K562 (cell line): Measurements from ENCODE around the gene SLC39A7. TPM values are rescaled to one million over a fixed set of nuclear protein-coding genes. Genes with fewer than 3 reads are reported as not detected.

Experiments
- ATAC-seq: fragments of 200-7000 bp; cut with Tn5 transposase; 3 replicates; pipeline ENCODE4 v1.9.1; 2020; ENCODE audit warnings: moderate library complexity
- BruUV-seq: library from RNA; stranded (reverse); fragments of 400-500 nt; replicated peaks from 2 replicates; lab custom pipeline; 2021; lab: Mats Ljungman, UMichigan
- CTCF ChIA-PET: fragments of 300-600 bp; formaldehyde crosslinking; extraction: SDS; loops from one replicate; lab custom pipeline; 2021; ENCODE audit warnings: low intra/inter-chr PET ratio; lab: Yijun Ruan, JAX
- POLR2A ChIA-PET: fragments of 300-600, 350-650 bp; sonication (Branson Sonifier 250); formaldehyde crosslinking; extraction: SDS; loops from one replicate; lab custom pipeline; 2021; ENCODE audit warnings: antibody characterized with exemption, inconsistent platforms; lab: Yijun Ruan, JAX
- DNase-seq, 4 experiments: peaks; one replicate each; pipeline versions ENCODE4 v3.0.0 to v3.0.0-alpha.2; 2011 to 2018; ENCODE audit warnings: low spot score in 3 of 4, mixed read lengths in 3 of 4; ENCODE audit errors: extremely low read depth in 1 of 4
- FAIRE-seq: peaks from 2 replicates; lab custom pipeline; 2011; peaks lifted over from hg19 to GRCh38; lab: Jason Lieb, UNC
- H2AFZ ChIP-seq: 2 replicates; pipeline ENCODE4 v1.6.0; 2011; ENCODE audit warnings: low read depth, low read length, control low read depth, inconsistent platforms
- H3K27ac ChIP-seq: fragments of 200-600 bp; 3 replicates; pipeline ENCODE4 v1.8.0; 2011; ENCODE audit warnings: low read depth, mild to moderate bottlenecking, control low read depth, inconsistent platforms, low read length, moderate library complexity, mixed read lengths; ENCODE audit errors: extremely low read depth
- H3K27me3 ChIP-seq, 2 experiments: fragments of 300-600 bp in 1 of 2; 2 replicates in 1 of 2; 3 replicates in 1 of 2; pipeline versions ENCODE4 v1.6.0 to v1.8.0; 2011; ENCODE audit warnings: inconsistent platforms in 2 of 2, low read length in 2 of 2, mild to moderate bottlenecking in 1 of 2, mixed read lengths in 1 of 2, moderate library complexity in 1 of 2; ENCODE audit not compliant: control insufficient read depth in 2 of 2, insufficient read depth in 2 of 2
- H3K36me3 ChIP-seq: fragments of 300-600 bp; 3 replicates; pipeline ENCODE4 v1.8.0; 2011; ENCODE audit warnings: mild to moderate bottlenecking, low read length, inconsistent platforms; ENCODE audit not compliant: control insufficient read depth, insufficient read depth
- H3K4me1 ChIP-seq, 2 experiments: fragments of 200-600 bp in 1 of 2; replicated peaks in 1 of 2; 2 replicates in 1 of 2; 3 replicates in 1 of 2; pipeline versions ENCODE4 v1.5.1 to v1.8.0; 2011; ENCODE audit warnings: inconsistent platforms in 2 of 2, low read length in 2 of 2, mild to moderate bottlenecking in 1 of 2, mixed read lengths in 1 of 2, moderate library complexity in 1 of 2; ENCODE audit not compliant: control insufficient read depth in 2 of 2, insufficient read depth in 2 of 2
- H3K4me2 ChIP-seq: 2 replicates; pipeline ENCODE4 v1.6.1; 2011; ENCODE audit warnings: low read length, control low read depth, inconsistent platforms, mixed read lengths; ENCODE audit not compliant: insufficient read depth
- H3K4me3 ChIP-seq: fragments of 200-600 bp; sonication (generic), shearing (Covaris generic); 2 replicates; pipeline ENCODE4 v1.5.1; 2016; ENCODE audit warnings: control low read depth, inconsistent platforms
- H3K79me2 ChIP-seq: fragments of 200-600 bp; 3 replicates; pipeline ENCODE4 v1.8.0; 2011; ENCODE audit warnings: low read length, inconsistent platforms; ENCODE audit not compliant: control insufficient read depth, insufficient read depth
- H3K9ac ChIP-seq, 2 experiments: 2 replicates each; pipeline versions ENCODE4 v1.6.0 to v1.6.1; 2011; ENCODE audit warnings: low read depth in 2 of 2, low read length in 2 of 2, control low read depth in 1 of 2, inconsistent platforms in 1 of 2, mild to moderate bottlenecking in 1 of 2, mixed read lengths in 1 of 2; ENCODE audit not compliant: insufficient read depth in 1 of 2
- H3K9me1 ChIP-seq: one replicate; pipeline ENCODE4 v1.6.0; 2011; ENCODE audit warnings: inconsistent platforms, mild to moderate bottlenecking, low read length, moderate library complexity; ENCODE audit not compliant: control insufficient read depth, insufficient read depth
- H3K9me3 ChIP-seq: replicated peaks from 2 replicates; pipeline ENCODE4 v1.5.1; 2011; ENCODE audit warnings: low read depth, low read length, inconsistent platforms; ENCODE audit not compliant: control insufficient read depth, insufficient read depth
- H4K20me1 ChIP-seq: replicated peaks from 2 replicates; pipeline ENCODE4 v1.6.1; 2011; ENCODE audit warnings: low read length, inconsistent platforms, mixed read lengths; ENCODE audit not compliant: control insufficient read depth, insufficient read depth
- HNRNPL ChIP-seq: fragments of 200-400 bp; formaldehyde crosslinking; IDR thresholded peaks from 2 replicates; pipeline ENCODE4 v1.6.1; 2017; ENCODE audit warnings: low read depth, mild to moderate bottlenecking, low read length
- HSF4 ChIP-seq: fragments of 250-450 bp; sonication (Bioruptor Pico); IDR thresholded peaks from 2 replicates; pipeline ENCODE4 v2.1.2; 2022; ENCODE audit warnings: mild to moderate bottlenecking, moderate library complexity, borderline replicate concordance
- KAT8 ChIP-seq: fragments of 450-650 bp; IDR thresholded peaks from 2 replicates; pipeline ENCODE4 v1.6.1; 2016; ENCODE audit warnings: low read depth, mild to moderate bottlenecking
- NR3C1 ChIP-seq: sonication (generic); formaldehyde crosslinking; IDR thresholded peaks from 2 replicates; pipeline ENCODE4 v1.8.1; 2022; ENCODE audit warnings: missing genetic modification reagents
- RNF219 ChIP-seq: fragments of 250-450 bp; sonication (Bioruptor Pico); IDR thresholded peaks from 2 replicates; pipeline ENCODE4 v1.5.0; 2022; ENCODE audit warnings: mild to moderate bottlenecking
- U2AF1 ChIP-seq: fragments of 200-400 bp; formaldehyde crosslinking; optimal IDR thresholded peaks from 2 replicates; pipeline ENCODE3; 2017; ENCODE audit warnings: mild to moderate bottlenecking, low read depth, low read length, moderate library complexity
- WGBS: fragments of 100-300 bp; shearing (Covaris generic); methylation state at CpG from one replicate; pipeline ENCODE4 v1.1.6; 2016; ENCODE audit warnings: low coverage, mixed read lengths; ENCODE audit not compliant: insufficient coverage; ENCODE audit errors: missing lambda C conversion rate; 5-methylcytosine and 5-hydroxymethylcytosine counted together
- in situ Hi-C: fragments of 300-500 bp; cut with MboI; formaldehyde crosslinking; loops from 4 replicates; pipeline ENCODE4 v1.15.0; 2018; ENCODE audit warnings: inconsistent platforms, mixed read lengths
- intact Hi-C: fragments of 100-400 bp; cut with micrococcal nuclease; formaldehyde crosslinking; loops from 2 replicates; pipeline ENCODE4 v1.14.2; 2022
- polyA plus RNA-seq, 8 experiments: library from polyadenylated mRNA; depleted of rRNA in 4 of 8; stranded (reverse) in 5 of 8; unstranded in 3 of 8; fragments of >200 nt; fragmentation: Nextera tagmentation in 2 of 8; fragmentation: Illumina TruSeq in 1 of 8; extraction: Ambion mirVana in 2 of 8; extraction: Trizol in 1 of 8; gene quantifications; 2 replicates each; pipeline versions ENCODE4 v1.2.1 to v1.2.3, GENCODE V29; 2011 to 2014; ENCODE audit warnings: inconsistent platforms in 1 of 8, missing spikeins in 1 of 8
- total RNA-seq, 7 experiments: library from RNA; depleted of rRNA in 6 of 7; stranded (reverse); fragments of >200 nt in 6 of 7; fragmentation: Illumina TruSeq in 2 of 7; extraction: Trizol in 2 of 7; gene quantifications; 2 replicates each; pipeline versions ENCODE4 v1.2.1 to v1.2.3, GENCODE V29; 2011 to 2021; ENCODE audit warnings: low replicate concordance in 1 of 7

The SLC39A7 gene
- total and polyA plus RNA-seq, 9 of the 15 experiments (the other 6 are each of a cell fraction or from before 2014, with no cell fraction given): 21.7 to 169 (median 121) TPM

- Histone ChIP-seq H3K9ac (no peak overlapping the region), H3K4me3 (no peak overlapping the region), H3K27me3 (peaks cover 3 to 18% of the 10 kb centered on the region in 2 experiments; a peak in 4 of 5 replicates), H3K27ac (no peak overlapping the region), H3K36me3 (no peaks in the 10 kb centered on the region), H3K9me3 (no peaks in the 10 kb centered on the region), H3K79me2 (no peaks in the 10 kb centered on the region), H2AFZ (no peak overlapping the region), H3K4me2 (no peak overlapping the region), H4K20me1 (no peaks in the 10 kb centered on the region; the same call in 1 of the 2 replicates), H3K9me1 (no peaks in the 10 kb centered on the region), H3K4me1 (no peaks in the 10 kb centered on the region)
- ChIA-PET POLR2A (interaction anchor here (0.6 to 2.7 kb wide), 8 partner anchors 10 to 1948 kb away, joined by 3 to 11 read pairs (median 4); partner anchors contain the start of gene RPS18), CTCF (interaction anchor here (1.2 to 2.7 kb wide), 5 partner anchors 12 to 158 kb away, joined by 3 to 20 read pairs (median 12); no protein-coding TSS in a partner anchor)
- no peak for FAIRE-seq
- 0% methylated on average over 10 of the region's 11 CpGs for WGBS
- no peak for TF ChIP-seq U2AF1
- TF ChIP-seq NR3C1: no peak
- no peak for TF ChIP-seq HSF4
- no peak for TF ChIP-seq KAT8
- no peak for TF ChIP-seq HNRNPL
- no peak for TF ChIP-seq RNF219 (CRISPR knock-in tag)
- DNase-seq: no peak
- ATAC-seq: no peak
- no TSS peak for BruUV-seq
- in situ Hi-C loops (no loop called here), intact Hi-C loops (loop anchor here (2.0 kb wide), 1 partner anchor 51 kb away; no protein-coding TSS in a partner anchor)
Measured at GRCh38 chr6:33173535-33174180, 27.0 kb upstream of the SLC39A7 start.
